ENCODE data around the gene NPVF. TPM values are rescaled to one million over a fixed set of nuclear protein-coding genes. Genes with fewer than 3 reads are reported as not detected.

NPVF gene
- total RNA-seq, 1 experiment from 2014 or later: not detected

DNA sequence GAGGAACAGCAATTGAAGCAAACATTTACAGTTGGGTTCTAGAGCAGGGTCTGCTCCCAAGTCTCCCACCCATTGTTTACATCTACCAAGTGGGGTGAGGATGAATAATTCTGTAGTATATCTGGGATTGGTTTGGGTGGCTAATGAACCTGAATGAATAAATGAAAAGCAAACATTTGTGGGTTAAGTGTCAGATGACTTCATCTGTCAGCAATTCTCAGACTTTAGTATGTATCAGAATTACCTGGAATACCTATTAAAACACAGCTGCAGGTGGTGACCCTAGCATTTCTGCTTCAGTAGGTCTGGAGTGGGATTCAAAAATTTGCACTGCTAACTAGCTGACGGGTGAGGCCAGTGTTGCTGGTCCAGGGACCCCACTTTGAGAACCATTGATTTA, 18.0 kb upstream of the NPVF start:
- Histone ChIP-seq H3K27me3 (ENCODE audit: control insufficient read depth, insufficient read depth, low read length) (peaks cover under 1% of the 10 kb centered on the region; the same call in 1 of the 2 replicates), H3K4me3 (ENCODE audit: low read depth in 2 of 2, low read length in 2 of 2) (no peak overlapping the region), H3K4me1 (ENCODE audit: control insufficient read depth, insufficient read depth, low read length) (no peaks in the 10 kb centered on the region), H3K9me3 (ENCODE audit: control insufficient read depth, insufficient read depth, low read depth, low read length) (no peaks in the 10 kb centered on the region), H3K27ac (ENCODE audit: low read length) (no peak overlapping the region), H3K36me3 (ENCODE audit: control insufficient read depth, insufficient read depth, low read length) (no peaks in the 10 kb centered on the region)
- DNase-seq (ENCODE audit: low read depth, low spot score) (no peak), ATAC-seq (no peak)
- CTCF ChIA-PET: interaction anchor here (0.6 kb wide), 1 partner anchor 18 kb away, joined by 4 read pairs; the partner anchor contains the start of gene NPVF
- BruUV-seq (replicated peaks): no TSS peak
- TF ChIP-seq, protein P1, sequence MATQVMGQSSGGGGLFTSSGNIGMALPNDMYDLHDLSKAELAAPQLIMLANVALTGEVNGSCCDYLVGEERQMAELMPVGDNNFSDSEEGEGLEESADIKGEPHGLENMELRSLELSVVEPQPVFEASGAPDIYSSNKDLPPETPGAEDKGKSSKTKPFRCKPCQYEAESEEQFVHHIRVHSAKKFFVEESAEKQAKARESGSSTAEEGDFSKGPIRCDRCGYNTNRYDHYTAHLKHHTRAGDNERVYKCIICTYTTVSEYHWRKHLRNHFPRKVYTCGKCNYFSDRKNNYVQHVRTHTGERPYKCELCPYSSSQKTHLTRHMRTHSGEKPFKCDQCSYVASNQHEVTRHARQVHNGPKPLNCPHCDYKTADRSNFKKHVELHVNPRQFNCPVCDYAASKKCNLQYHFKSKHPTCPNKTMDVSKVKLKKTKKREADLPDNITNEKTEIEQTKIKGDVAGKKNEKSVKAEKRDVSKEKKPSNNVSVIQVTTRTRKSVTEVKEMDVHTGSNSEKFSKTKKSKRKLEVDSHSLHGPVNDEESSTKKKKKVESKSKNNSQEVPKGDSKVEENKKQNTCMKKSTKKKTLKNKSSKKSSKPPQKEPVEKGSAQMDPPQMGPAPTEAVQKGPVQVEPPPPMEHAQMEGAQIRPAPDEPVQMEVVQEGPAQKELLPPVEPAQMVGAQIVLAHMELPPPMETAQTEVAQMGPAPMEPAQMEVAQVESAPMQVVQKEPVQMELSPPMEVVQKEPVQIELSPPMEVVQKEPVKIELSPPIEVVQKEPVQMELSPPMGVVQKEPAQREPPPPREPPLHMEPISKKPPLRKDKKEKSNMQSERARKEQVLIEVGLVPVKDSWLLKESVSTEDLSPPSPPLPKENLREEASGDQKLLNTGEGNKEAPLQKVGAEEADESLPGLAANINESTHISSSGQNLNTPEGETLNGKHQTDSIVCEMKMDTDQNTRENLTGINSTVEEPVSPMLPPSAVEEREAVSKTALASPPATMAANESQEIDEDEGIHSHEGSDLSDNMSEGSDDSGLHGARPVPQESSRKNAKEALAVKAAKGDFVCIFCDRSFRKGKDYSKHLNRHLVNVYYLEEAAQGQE (IDR thresholded peaks at IDR 0.05; ENCODE audit: insufficient read depth in 1 of 2, low read depth in 2 of 2, low read length in 1 of 2): no peak
- TF ChIP-seq POLR2AphosphoS5 (IDR thresholded peaks at IDR 0.05; ENCODE audit: low read depth, low read length) (no peak), TCF7L2 (IDR thresholded peaks at IDR 0.05; ENCODE audit: low read depth, low read length) (no peak), SIN3A (IDR thresholded peaks at IDR 0.05; ENCODE audit: borderline replicate concordance, insufficient read depth, low read depth, low read length) (no peak)
- TF ChIP-seq, protein P2, sequence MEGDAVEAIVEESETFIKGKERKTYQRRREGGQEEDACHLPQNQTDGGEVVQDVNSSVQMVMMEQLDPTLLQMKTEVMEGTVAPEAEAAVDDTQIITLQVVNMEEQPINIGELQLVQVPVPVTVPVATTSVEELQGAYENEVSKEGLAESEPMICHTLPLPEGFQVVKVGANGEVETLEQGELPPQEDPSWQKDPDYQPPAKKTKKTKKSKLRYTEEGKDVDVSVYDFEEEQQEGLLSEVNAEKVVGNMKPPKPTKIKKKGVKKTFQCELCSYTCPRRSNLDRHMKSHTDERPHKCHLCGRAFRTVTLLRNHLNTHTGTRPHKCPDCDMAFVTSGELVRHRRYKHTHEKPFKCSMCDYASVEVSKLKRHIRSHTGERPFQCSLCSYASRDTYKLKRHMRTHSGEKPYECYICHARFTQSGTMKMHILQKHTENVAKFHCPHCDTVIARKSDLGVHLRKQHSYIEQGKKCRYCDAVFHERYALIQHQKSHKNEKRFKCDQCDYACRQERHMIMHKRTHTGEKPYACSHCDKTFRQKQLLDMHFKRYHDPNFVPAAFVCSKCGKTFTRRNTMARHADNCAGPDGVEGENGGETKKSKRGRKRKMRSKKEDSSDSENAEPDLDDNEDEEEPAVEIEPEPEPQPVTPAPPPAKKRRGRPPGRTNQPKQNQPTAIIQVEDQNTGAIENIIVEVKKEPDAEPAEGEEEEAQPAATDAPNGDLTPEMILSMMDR (IDR thresholded peaks at IDR 0.05): no peak
- in situ Hi-C loops (cut with HindIII; ENCODE audit: low pct_unique_long_range_greater_than_20kb, low sequenced_read_pairs): no loop called here
- POLR2A ChIA-PET: no interaction called here
- intact Hi-C loops (cut with micrococcal nuclease; ENCODE audit: unreplicated experiment): loop anchor here (2.0 kb wide), 1 partner anchor 20 kb away; no protein-coding TSS in a partner anchor

DNA sequence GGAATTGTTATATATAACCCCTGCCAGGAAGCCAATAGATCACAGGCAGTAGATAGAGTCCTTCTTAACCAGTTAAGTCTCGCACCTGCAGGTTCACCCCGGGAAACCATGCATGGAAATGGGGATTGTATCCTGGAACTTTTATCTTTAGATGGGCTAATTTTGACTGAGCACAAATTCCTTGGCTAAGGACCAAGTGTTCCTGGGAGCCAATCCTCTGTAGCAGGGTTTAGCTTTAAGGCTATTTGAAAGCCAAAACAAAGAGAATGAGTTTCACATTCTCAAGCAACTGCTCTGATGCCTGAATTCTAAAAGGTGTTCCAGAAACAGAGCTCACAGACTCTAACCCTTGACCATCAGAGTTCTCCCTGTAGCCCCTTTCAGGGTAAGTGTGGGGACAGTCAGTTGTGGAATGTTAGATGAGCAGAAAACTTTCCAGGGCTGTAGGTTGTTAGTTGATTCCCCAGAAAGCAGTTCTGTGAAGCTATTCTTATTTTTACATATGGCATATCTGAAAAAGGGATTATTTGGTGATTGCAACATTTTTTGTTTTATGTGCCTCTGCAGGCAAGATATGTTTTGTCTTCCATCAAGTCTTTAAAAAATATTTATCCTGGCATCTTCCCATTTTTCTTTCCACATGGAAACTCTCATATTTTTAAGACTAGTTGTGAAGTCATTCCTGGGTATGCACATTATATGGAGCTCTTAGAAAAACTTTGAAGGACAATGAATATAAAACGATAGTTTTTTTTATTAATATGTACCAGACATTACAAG, 16.2 kb upstream of the NPVF start:
- in situ Hi-C loops (cut with HindIII; ENCODE audit: low pct_unique_long_range_greater_than_20kb, low sequenced_read_pairs) (no loop called here), intact Hi-C loops (cut with micrococcal nuclease; ENCODE audit: unreplicated experiment) (no loop called here)
- Histone ChIP-seq H3K4me1 (ENCODE audit: control insufficient read depth, insufficient read depth, low read length) (no peaks in the 10 kb centered on the region), H3K9me3 (ENCODE audit: control insufficient read depth, insufficient read depth, low read depth, low read length) (no peaks in the 10 kb centered on the region), H3K27ac (ENCODE audit: low read length) (no peak overlapping the region), H3K27me3 (ENCODE audit: control insufficient read depth, insufficient read depth, low read length) (peaks cover 3% of the 10 kb centered on the region; the same call in 1 of the 2 replicates), H3K36me3 (ENCODE audit: control insufficient read depth, insufficient read depth, low read length) (no peaks in the 10 kb centered on the region), H3K4me3 (ENCODE audit: low read depth in 2 of 2, low read length in 2 of 2) (no peak overlapping the region)
- no peak for DNase-seq (ENCODE audit: low read depth, low spot score)
- no TSS peak for BruUV-seq (replicated peaks)
- ChIA-PET CTCF (no interaction called here), POLR2A (no interaction called here)
- no peak for ATAC-seq
- TF ChIP-seq SIN3A (IDR thresholded peaks at IDR 0.05; ENCODE audit: borderline replicate concordance, insufficient read depth, low read depth, low read length) (no peak), POLR2AphosphoS5 (IDR thresholded peaks at IDR 0.05; ENCODE audit: low read depth, low read length) (no peak), TCF7L2 (IDR thresholded peaks at IDR 0.05; ENCODE audit: low read depth, low read length) (no peak)
- TF ChIP-seq, protein P2 (IDR thresholded peaks at IDR 0.05): no peak
- TF ChIP-seq, protein P1 (IDR thresholded peaks at IDR 0.05; ENCODE audit: insufficient read depth in 1 of 2, low read depth in 2 of 2, low read length in 1 of 2): no peak
